Right kidney (tissue), 1 donor: ENCODE results near the gene PTGR3.
A peak's percentile ranks its signal among the peaks of the same experiment; 100 is the strongest.

Experiments used
- DNase-seq: peaks from one replicate; pipeline ENCODE4 v3.0.0-alpha.2; 2016

The PTGR3 gene

GRCh38 chr18:75238786-75239185 is 29.8 kb upstream of the PTGR3 start:
- DNase-seq = no peak

GRCh38 chr18:75238100-75238499 is 29.2 kb upstream of the PTGR3 start:
- no peak for DNase-seq

GRCh38 chr18:75235896-75236295 is 27.0 kb upstream of the PTGR3 start:
- DNase-seq = no peak

- no peak for DNase-seq
These were observed 26.0 kb upstream of the PTGR3 start for GRCh38 chr18:75234901-75235300.

GRCh38 chr18:75231053-75231406 is 22.1 kb upstream of the PTGR3 start:
- DNase-seq = no peak

GRCh38 chr18:75230163-75231052 is 21.5 kb upstream of the PTGR3 start:
- no peak for DNase-seq

- no peak for DNase-seq
These were observed 20.5 kb upstream of the PTGR3 start for GRCh38 chr18:75229437-75229836.

- DNase-seq = no peak
These were observed 20.0 kb upstream of the PTGR3 start for GRCh38 chr18:75228967-75229366.

- DNase-seq = peak; percentile 26
These were observed 18.8 kb upstream of the PTGR3 start for GRCh38 chr18:75227535-75228296.

GRCh38 chr18:75226956-75227316 is 18.0 kb upstream of the PTGR3 start:
- no peak for DNase-seq

GRCh38 chr18:75226286-75226955 is 17.5 kb upstream of the PTGR3 start:
- DNase-seq = peak; percentile 64

- DNase-seq = peak; percentile 50
These were observed 14.9 kb upstream of the PTGR3 start for GRCh38 chr18:75223687-75224347.

- no peak for DNase-seq
These were observed 13.5 kb upstream of the PTGR3 start for GRCh38 chr18:75222407-75222806.

GRCh38 chr18:75221897-75222296 is 13.0 kb upstream of the PTGR3 start:
- no peak for DNase-seq

- no peak for DNase-seq
These were observed 12.5 kb upstream of the PTGR3 start for GRCh38 chr18:75221397-75221796.

- no peak for DNase-seq
These were observed 11.8 kb upstream of the PTGR3 start for GRCh38 chr18:75220551-75221355.

- no peak for DNase-seq
These were observed 10.9 kb upstream of the PTGR3 start for GRCh38 chr18:75219745-75220375.

GRCh38 chr18:75218065-75218923 is 9.4 kb upstream of the PTGR3 start:
- no peak for DNase-seq

- DNase-seq = no peak
These were observed 8.2 kb upstream of the PTGR3 start for GRCh38 chr18:75216911-75217689.
